Loucy (cell line): ENCODE measurements around the gene NEU4.
"Not testable (repeated sequence)": the region's sequence is repeated elsewhere in the genome, so short reads cannot be mapped to it uniquely, and the experiment has no call there.

Experiments used
- H2AFZ ChIP-seq: fragments of 200-600 bp; sonication (generic); 2 replicates; pipeline ENCODE4 v1.6.0; 2016; ENCODE audit warnings: antibody characterized with exemption, mild to moderate bottlenecking, low read length, moderate library complexity
- H3F3A ChIP-seq: fragments of 200-600 bp; 2 replicates; pipeline ENCODE4 v1.6.0; 2016; ENCODE audit warnings: antibody characterized with exemption, low read depth, mild to moderate bottlenecking
- H3K27me3 ChIP-seq: fragments of 200-600 bp; sonication (generic); 2 replicates; pipeline ENCODE4 v1.6.1; 2014; ENCODE audit warnings: low read length, mild to moderate bottlenecking; ENCODE audit not compliant: insufficient read depth, poor library complexity, severe bottlenecking
- H3K36me3 ChIP-seq: fragments of 200-600 bp; sonication (generic); 2 replicates; pipeline ENCODE4 v1.6.1; 2016; ENCODE audit warnings: low read length; ENCODE audit not compliant: insufficient read depth
- H3K4me1 ChIP-seq: fragments of 200-600 bp; sonication (generic); 2 replicates; pipeline ENCODE4 v1.5.1; 2014; ENCODE audit warnings: low read length, mild to moderate bottlenecking; ENCODE audit not compliant: insufficient read depth, poor library complexity, severe bottlenecking
- H3K4me2 ChIP-seq: fragments of 200-600 bp; sonication (generic); 2 replicates; pipeline ENCODE4 v1.6.0; 2014; ENCODE audit warnings: antibody characterized with exemption, low read length, low read depth, mild to moderate bottlenecking; ENCODE audit not compliant: poor library complexity, severe bottlenecking
- H3K4me3 ChIP-seq: fragments of 200-600 bp; sonication (generic); 2 replicates; pipeline ENCODE4 v1.5.1; 2014; ENCODE audit warnings: low read length, mild to moderate bottlenecking, mixed read lengths; ENCODE audit not compliant: poor library complexity, severe bottlenecking
- H3K79me2 ChIP-seq: fragments of 200-600 bp; sonication (generic); 2 replicates; pipeline ENCODE4 v1.6.1; 2014; ENCODE audit warnings: low read length; ENCODE audit not compliant: insufficient read depth
- H3K9ac ChIP-seq: fragments of 200-600 bp; sonication (generic); 2 replicates; pipeline ENCODE4 v1.6.0; 2014; ENCODE audit warnings: mild to moderate bottlenecking, low read depth, low read length, moderate library complexity; ENCODE audit not compliant: poor library complexity, severe bottlenecking
- H3K9me2 ChIP-seq: fragments of 200-600 bp; sonication (generic); replicated peaks from 2 replicates; pipeline ENCODE4 v1.6.1; 2016; ENCODE audit warnings: low read depth, low read length, mixed read lengths
- H3K9me3 ChIP-seq: fragments of 200-600 bp; sonication (generic); 2 replicates; pipeline ENCODE4 v1.6.1; 2014; ENCODE audit warnings: mild to moderate bottlenecking, antibody characterized with exemption, low read length, low read depth; ENCODE audit not compliant: insufficient read depth
- H4K20me1 ChIP-seq: fragments of 200-600 bp; sonication (generic); 2 replicates; pipeline ENCODE4 v1.6.0; 2014; ENCODE audit warnings: antibody characterized with exemption, low read length, mild to moderate bottlenecking; ENCODE audit not compliant: insufficient read depth, poor library complexity, severe bottlenecking
- CTCF ChIP-seq: fragments of 200-600 bp; sonication (generic); conservative IDR thresholded peaks from 2 replicates; pipeline ENCODE4 v1.5.1; 2014; ENCODE audit warnings: mild to moderate bottlenecking, antibody characterized with exemption, low read length
- EZH2phosphoT487 ChIP-seq: fragments of 200-600 bp; IDR thresholded peaks from 2 replicates; pipeline ENCODE4 v1.6.1; 2018; ENCODE audit warnings: antibody characterized with exemption, mild to moderate bottlenecking, moderate library complexity, borderline replicate concordance

Gene NEU4

GRCh38 chr2:241788135-241788534, 20.9 kb upstream of the NEU4 start:
- Histone ChIP-seq H2AFZ (peak overlapping the region; percentile 45; the same call in 1 of the 2 replicates), H3K9ac (no peak overlapping the region), H3K36me3 (no peaks in the 10 kb centered on the region), H3K9me3 (no peaks in the 10 kb centered on the region; the same call in 1 of the 2 replicates), H3K27me3 (no peaks in the 10 kb centered on the region), H4K20me1 (no peaks in the 10 kb centered on the region), H3K4me1 (peaks cover 22% of the 10 kb centered on the region), H3F3A (no peaks in the 10 kb centered on the region), H3K4me3 (no peak overlapping the region), H3K4me2 (peak overlapping the region; percentile 29), H3K79me2 (no peaks in the 10 kb centered on the region), H3K9me2 (no peaks in the 10 kb centered on the region)
- TF ChIP-seq CTCF: no peak
- TF ChIP-seq EZH2phosphoT487: no peak

GRCh38 chr2:241788572-241788971, 20.4 kb upstream of the NEU4 start:
- H3K9ac ChIP-seq: no peak overlapping the region
- H3K36me3 ChIP-seq: no peaks in the 10 kb centered on the region
- H3K4me1 ChIP-seq: peaks cover 22% of the 10 kb centered on the region
- TF ChIP-seq EZH2phosphoT487 (no peak), CTCF (no peak)
- H4K20me1 ChIP-seq: no peaks in the 10 kb centered on the region
- H3K9me3 ChIP-seq: no peaks in the 10 kb centered on the region; the same call in 1 of the 2 replicates
- no peaks in the 10 kb centered on the region for H3K79me2 ChIP-seq
- H3K4me3 ChIP-seq: no peak overlapping the region
- no peaks in the 10 kb centered on the region for H3F3A ChIP-seq
- no peaks in the 10 kb centered on the region for H3K9me2 ChIP-seq
- H3K4me2 ChIP-seq: peak overlapping the region; percentile 29
- H3K27me3 ChIP-seq: no peaks in the 10 kb centered on the region
- peak overlapping the region; percentile 45; the same call in 1 of the 2 replicates for H2AFZ ChIP-seq

- peaks cover 22% of the 10 kb centered on the region for H3K4me1 ChIP-seq
- not testable (repeated sequence) for H3K9me3 ChIP-seq, H3K79me2 ChIP-seq, H3K4me2 ChIP-seq, H3K4me3 ChIP-seq, H4K20me1 ChIP-seq, H3K9ac ChIP-seq, H3F3A ChIP-seq, H3K36me3 ChIP-seq, H3K27me3 ChIP-seq, H2AFZ ChIP-seq, H3K9me2 ChIP-seq
Measured at GRCh38 chr2:241791385-241791784, 17.6 kb upstream of the NEU4 start.

GRCh38 chr2:241793385-241793784, 15.6 kb upstream of the NEU4 start:
- no peaks in the 10 kb centered on the region for H4K20me1 ChIP-seq
- no peaks in the 10 kb centered on the region for H3F3A ChIP-seq
- no peak overlapping the region for H3K4me3 ChIP-seq
- no peak overlapping the region for H3K4me2 ChIP-seq
- no peaks in the 10 kb centered on the region for H3K79me2 ChIP-seq
- no peaks in the 10 kb centered on the region for H3K36me3 ChIP-seq
- peaks cover 9% of the 10 kb centered on the region for H3K4me1 ChIP-seq
- H3K9ac ChIP-seq: no peak overlapping the region
- TF ChIP-seq CTCF (no peak), EZH2phosphoT487 (no peak)
- no peaks in the 10 kb centered on the region for H3K9me2 ChIP-seq
- no peaks in the 10 kb centered on the region for H3K27me3 ChIP-seq
- no peaks in the 10 kb centered on the region; the same call in 1 of the 2 replicates for H3K9me3 ChIP-seq
- no peak overlapping the region for H2AFZ ChIP-seq
